ENCODE data around the gene PBLD.

The PBLD gene

DNA sequence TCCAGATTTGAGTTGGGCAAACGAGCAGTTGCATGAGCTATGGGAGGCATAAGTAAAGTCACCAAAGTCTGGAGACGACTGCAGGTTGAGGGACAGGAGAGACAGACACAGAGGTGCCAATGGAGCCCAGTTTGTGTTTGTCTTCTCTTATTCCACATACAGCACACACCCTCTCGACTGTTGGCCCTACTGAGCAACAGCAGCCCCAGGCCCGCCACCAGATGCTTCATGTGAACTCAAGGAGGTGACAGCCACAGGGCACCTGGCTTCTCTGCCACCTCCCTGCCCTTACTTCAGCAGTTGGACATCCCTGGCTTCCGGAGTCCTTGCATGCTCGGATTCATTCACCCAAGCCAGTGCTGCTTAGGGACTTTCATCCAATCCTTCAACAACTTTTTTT lies 94.4 kb downstream of the PBLD start:
- Mint-ChIP-seq H3K4me1 (ENCODE audit: low read depth) (no peaks in the 10 kb centered on the region), H3K36me3 (no peaks in the 10 kb centered on the region), H3K27ac (no peak overlapping the region), H3K4me3 (no peak overlapping the region), H3K27me3 (peaks cover 5% of the 10 kb centered on the region), H3K9me3 (ENCODE audit: low read depth) (no peaks in the 10 kb centered on the region)

DNA sequence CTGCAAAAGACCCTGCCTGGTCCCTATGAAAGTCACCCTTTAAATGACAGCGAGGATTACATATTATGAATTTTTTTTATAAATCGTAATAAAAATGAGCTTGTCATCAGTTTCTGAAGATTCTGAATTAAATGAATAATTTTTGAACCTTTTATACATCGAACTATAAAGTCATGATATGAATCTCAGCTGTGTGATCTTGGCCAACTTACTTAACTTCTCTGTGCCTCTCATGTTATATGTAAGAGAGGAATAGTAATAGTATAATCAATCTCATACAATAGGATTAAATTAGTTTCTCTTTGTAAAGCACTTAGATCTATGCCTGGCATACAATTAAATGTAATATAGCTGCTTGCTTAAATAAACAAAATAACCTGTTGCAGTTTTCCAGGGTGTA lies 95.6 kb downstream of the PBLD start:
- Mint-ChIP-seq H3K27me3 (peaks cover 11% of the 10 kb centered on the region), H3K36me3 (no peaks in the 10 kb centered on the region), H3K4me1 (ENCODE audit: low read depth) (no peaks in the 10 kb centered on the region), H3K9me3 (ENCODE audit: low read depth) (no peaks in the 10 kb centered on the region), H3K4me3 (no peak overlapping the region), H3K27ac (no peak overlapping the region)

- peaks cover 7% of the 10 kb centered on the region for H3K4me1 Mint-ChIP-seq (ENCODE audit: low read depth)
- no peaks in the 10 kb centered on the region for H3K36me3 Mint-ChIP-seq
- H3K27me3 Mint-ChIP-seq = peaks cover 17% of the 10 kb centered on the region
- H3K27ac Mint-ChIP-seq = no peak overlapping the region
- H3K4me3 Mint-ChIP-seq = no peak overlapping the region
- no peaks in the 10 kb centered on the region for H3K9me3 Mint-ChIP-seq (ENCODE audit: low read depth)
Observed at GRCh38 chr10:68235581-68235980, 97.1 kb downstream of the PBLD start.

DNA sequence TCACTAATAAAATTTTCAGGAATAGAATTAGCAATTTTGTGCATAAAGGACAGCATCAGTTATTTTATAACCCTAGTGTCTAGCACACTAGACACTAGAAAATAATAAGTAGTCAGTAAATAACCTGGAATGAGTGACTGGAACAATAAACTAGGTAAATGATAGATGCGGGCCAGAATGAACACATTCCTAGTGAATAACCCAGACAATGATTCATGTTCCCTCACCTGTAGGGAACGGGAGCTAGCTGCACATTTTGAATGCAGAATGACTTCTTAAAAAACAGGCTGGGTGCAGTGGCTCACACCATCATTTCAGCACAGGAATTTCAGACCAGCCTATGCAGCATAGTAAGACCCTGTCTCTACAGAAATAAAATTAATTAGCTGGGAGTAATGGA lies 97.6 kb downstream of the PBLD start:
- Mint-ChIP-seq H3K27ac (no peak overlapping the region), H3K27me3 (peaks cover 18% of the 10 kb centered on the region), H3K4me3 (no peak overlapping the region), H3K36me3 (no peaks in the 10 kb centered on the region), H3K9me3 (ENCODE audit: low read depth) (no peaks in the 10 kb centered on the region), H3K4me1 (ENCODE audit: low read depth) (peaks cover 8% of the 10 kb centered on the region)

- H3K36me3 Mint-ChIP-seq = no peaks in the 10 kb centered on the region
- no peaks in the 10 kb centered on the region for H3K9me3 Mint-ChIP-seq (ENCODE audit: low read depth)
- no peak overlapping the region for H3K27ac Mint-ChIP-seq
- peaks cover 8% of the 10 kb centered on the region for H3K4me1 Mint-ChIP-seq (ENCODE audit: low read depth)
- peaks cover 22% of the 10 kb centered on the region for H3K27me3 Mint-ChIP-seq
- no peak overlapping the region for H3K4me3 Mint-ChIP-seq
Observed at GRCh38 chr10:68233046-68233445, 99.7 kb downstream of the PBLD start.
